Lower leg skin (tissue), 4 donors: ENCODE data around the gene PDIA2. TPM values are rescaled to one million over a fixed set of nuclear protein-coding genes. Genes with fewer than 3 reads are reported as not detected.

Experiments used
- DNase-seq, 2 donors: peaks; one replicate each; pipeline ENCODE4 v3.0.0-alpha.2; 2019; ENCODE audit warnings: low spot score in 2 of 2
- H3K4me3 ChIP-seq: fragments of 200-600 bp; sonication (generic); 2 replicates; pipeline ENCODE4 v1.5.1; 2017; ENCODE audit warnings: mild to moderate bottlenecking, low read depth; ENCODE audit not compliant: poor library complexity, severe bottlenecking
- POLR2A ChIP-seq, 2 donors: fragments of 450-650 bp; IDR thresholded peaks; one replicate each; pipeline ENCODE4 v1.6.1; 2016 to 2017; ENCODE audit warnings: antibody characterized with exemption in 2 of 2, mild to moderate bottlenecking in 1 of 2, moderate library complexity in 1 of 2
- WGBS, 2 donors: methylation state at CpG; one replicate each; pipeline ENCODE4 v1.1.5; 2018; 5-methylcytosine and 5-hydroxymethylcytosine counted together
- intact Hi-C: fragments of 100-400 bp; cut with DNase I; formaldehyde crosslinking; loops from one replicate; pipeline ENCODE4 v1.15.0; 2023; ENCODE audit warnings: low total_unique reads
- total RNA-seq, 4 donors: library from RNA; depleted of rRNA; stranded (reverse); fragments of >200 nt; gene quantifications; one replicate each; pipeline ENCODE4 v1.1.0, GENCODE V29; 2016
- TF ChIP-seq, protein P1 (sequence below), 3 donors: fragments of 450-650 bp; IDR thresholded peaks; one replicate each; pipeline ENCODE4 v1.5.1; 2016; ENCODE audit warnings: antibody characterized with exemption in 3 of 3, mild to moderate bottlenecking in 3 of 3, moderate library complexity in 2 of 3

PDIA2 gene
- total RNA-seq, 4 donors from 2014 or later, result 0.12 to 0.45 (median 0.23) TPM; not detected in 1

DNA sequence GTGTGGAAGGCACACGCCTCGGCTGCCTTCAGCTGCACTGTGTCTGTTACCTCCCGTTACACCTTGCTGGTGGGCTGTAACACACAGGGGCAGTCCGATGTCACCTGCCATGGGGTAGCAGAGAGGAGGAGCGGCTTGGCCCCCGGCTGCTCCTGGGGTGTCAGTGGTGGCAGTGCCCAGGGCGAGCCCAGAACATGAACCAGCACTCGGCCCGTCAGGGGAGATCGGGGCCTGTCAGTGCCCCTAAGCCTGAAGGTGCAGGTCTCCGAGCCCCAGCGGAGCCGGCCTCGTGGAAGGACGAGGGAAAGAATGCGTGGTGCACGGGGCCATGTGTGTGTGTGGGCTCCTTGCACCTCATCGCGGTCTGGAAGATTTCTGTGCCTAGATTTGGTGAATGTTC, 22.6 kb upstream of the PDIA2 start:
- no peak overlapping the region for H3K4me3 ChIP-seq
- DNase-seq, result no peak
- intact Hi-C loops, result no loop called here
- TF ChIP-seq, protein P1, sequence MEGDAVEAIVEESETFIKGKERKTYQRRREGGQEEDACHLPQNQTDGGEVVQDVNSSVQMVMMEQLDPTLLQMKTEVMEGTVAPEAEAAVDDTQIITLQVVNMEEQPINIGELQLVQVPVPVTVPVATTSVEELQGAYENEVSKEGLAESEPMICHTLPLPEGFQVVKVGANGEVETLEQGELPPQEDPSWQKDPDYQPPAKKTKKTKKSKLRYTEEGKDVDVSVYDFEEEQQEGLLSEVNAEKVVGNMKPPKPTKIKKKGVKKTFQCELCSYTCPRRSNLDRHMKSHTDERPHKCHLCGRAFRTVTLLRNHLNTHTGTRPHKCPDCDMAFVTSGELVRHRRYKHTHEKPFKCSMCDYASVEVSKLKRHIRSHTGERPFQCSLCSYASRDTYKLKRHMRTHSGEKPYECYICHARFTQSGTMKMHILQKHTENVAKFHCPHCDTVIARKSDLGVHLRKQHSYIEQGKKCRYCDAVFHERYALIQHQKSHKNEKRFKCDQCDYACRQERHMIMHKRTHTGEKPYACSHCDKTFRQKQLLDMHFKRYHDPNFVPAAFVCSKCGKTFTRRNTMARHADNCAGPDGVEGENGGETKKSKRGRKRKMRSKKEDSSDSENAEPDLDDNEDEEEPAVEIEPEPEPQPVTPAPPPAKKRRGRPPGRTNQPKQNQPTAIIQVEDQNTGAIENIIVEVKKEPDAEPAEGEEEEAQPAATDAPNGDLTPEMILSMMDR (IDR thresholded peaks at IDR 0.05), result no peak
- no peak for TF ChIP-seq POLR2A (IDR thresholded peaks at IDR 0.05)
- WGBS, 2 donors, result 95 to 96% methylated on average over 18 to 19 of the region's 19 CpGs

DNA sequence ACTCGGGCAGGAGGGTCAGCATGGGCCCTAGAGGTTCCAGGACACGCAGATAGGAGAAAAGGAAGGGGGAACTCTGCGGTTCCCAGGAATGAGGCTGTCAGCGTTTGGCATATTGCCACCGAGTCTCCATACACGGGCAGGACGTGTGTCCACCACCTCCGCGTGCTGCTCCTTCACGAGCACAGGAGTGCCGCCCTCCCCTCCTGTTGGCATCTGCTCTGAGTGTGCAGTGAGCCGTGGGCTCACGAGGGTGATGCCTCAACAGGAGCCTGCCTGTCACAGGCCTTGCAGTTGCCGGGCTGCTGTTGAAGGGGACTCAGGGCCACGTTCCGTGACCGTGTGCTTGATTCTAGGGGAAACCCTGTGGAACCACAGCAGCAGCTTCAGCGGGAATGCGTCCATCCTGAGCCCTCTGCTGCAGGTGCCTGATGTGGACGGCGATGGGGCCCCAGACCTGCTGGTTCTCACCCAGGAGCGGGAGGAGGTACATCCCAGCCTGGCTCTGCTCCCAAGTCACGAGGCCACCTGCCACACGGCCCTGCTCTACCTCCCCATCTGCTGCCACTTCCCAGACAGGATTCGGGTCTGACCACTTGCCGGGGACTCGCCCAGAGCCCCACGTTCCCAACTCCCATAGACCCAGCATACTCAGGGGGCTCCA, 21.8 kb upstream of the PDIA2 start:
- 87 to 91% methylated on average over 28 of the region's 28 CpGs for WGBS, 2 donors
- H3K4me3 ChIP-seq, result no peak overlapping the region

DNA sequence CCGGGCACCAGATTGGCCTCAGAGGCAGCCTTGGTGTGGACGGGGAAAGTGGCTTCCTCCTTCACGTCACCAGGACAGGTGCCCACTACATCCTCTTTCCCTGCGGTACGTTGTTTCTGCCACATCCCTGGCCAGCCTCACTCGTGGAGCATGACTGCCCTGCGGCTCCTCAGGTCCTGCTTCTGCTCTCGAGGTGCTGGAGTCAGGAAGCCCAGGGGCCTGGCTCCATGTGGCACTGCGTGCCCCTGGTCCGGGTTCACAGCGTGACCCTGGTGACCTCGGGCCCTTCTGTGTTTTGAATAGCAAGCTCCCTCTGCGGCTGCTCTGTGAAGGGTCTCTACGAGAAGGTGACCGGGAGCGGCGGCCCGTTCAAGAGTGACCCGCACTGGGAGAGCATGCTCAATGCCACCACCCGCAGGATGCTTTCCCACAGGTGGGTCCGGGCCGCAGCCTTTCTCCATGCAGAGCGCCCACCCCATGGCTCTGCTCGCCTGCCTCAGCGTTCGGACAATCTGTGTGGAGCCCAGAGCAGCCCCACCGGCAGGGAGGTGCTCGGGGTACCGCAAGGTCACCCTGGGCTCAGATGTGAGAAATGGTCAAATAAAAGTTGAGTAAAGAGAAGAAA, 20.7 kb upstream of the PDIA2 start:
- intact Hi-C loops, result no loop called here
- no peak for DNase-seq
- no peak overlapping the region for H3K4me3 ChIP-seq
- TF ChIP-seq, protein P1 (IDR thresholded peaks at IDR 0.05), result no peak
- TF ChIP-seq POLR2A (IDR thresholded peaks at IDR 0.05), result no peak
- WGBS, 2 donors, result 96 to 97% methylated on average over 29 of the region's 29 CpGs

More for the DNA sequence above, 21.8 kb upstream of the PDIA2 start:
- intact Hi-C loops, result no loop called here
- TF ChIP-seq POLR2A (IDR thresholded peaks at IDR 0.05), result no peak
- TF ChIP-seq, protein P1 (IDR thresholded peaks at IDR 0.05), result no peak
- no peak for DNase-seq

DNA sequence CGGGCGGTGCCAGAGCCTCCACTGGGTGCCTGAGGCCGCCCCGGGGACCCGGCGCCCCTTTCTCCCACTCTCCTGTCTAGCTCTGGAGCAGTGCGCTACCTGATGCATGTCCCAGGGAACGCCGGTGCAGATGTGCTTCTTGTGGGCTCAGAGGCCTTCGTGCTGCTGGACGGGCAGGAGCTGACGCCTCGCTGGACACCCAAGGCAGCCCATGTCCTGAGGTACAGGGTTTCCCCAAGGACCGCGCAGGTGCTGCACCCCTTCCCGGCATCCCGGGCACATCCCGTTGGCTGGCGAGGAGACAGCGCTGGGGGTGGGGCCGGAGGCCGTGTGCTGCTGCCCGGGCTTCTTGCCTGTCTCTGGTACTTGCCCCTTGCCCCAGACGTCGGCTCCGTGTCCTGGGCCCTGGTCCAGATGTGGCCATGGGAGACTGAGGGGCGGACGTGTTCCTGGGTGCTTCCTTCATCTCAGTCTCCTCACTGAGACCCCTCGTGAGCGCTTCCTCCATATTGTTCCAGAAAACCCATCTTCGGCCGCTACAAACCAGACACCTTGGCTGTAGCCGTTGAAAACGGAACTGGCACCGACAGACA, 19.7 kb upstream of the PDIA2 start:
- intact Hi-C loops, result no loop called here
- no peak for TF ChIP-seq POLR2A (IDR thresholded peaks at IDR 0.05)
- TF ChIP-seq, protein P1 (IDR thresholded peaks at IDR 0.05), result no peak
- no peak overlapping the region for H3K4me3 ChIP-seq
- 88 to 93% methylated on average over 30 to 31 of the region's 35 CpGs for WGBS, 2 donors
- DNase-seq, result no peak

DNA sequence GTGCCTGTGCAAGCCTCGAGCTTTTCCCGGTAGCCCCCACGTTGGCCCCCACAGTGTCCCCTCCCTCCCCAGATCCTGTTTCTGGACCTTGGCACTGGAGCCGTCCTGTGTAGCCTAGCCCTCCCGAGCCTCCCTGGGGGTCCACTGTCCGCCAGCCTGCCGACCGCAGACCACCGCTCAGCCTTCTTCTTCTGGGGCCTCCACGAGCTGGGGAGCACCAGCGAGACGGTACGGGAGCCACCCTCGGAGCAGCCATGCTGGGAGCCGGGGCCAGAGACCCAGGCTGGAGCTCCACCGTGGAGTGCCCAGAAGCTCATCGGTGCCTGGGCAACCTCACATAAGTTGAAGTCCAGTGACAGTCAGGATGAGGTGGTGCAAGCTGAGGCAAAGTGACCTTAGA, 19.0 kb upstream of the PDIA2 start:
- DNase-seq, result no peak
- intact Hi-C loops, result no loop called here
- TF ChIP-seq POLR2A (IDR thresholded peaks at IDR 0.05), result no peak
- TF ChIP-seq, protein P1 (IDR thresholded peaks at IDR 0.05), result no peak
- no peak overlapping the region for H3K4me3 ChIP-seq
- 94 to 95% methylated on average over 9 to 17 of the region's 17 CpGs for WGBS, 2 donors
